Activated naive CD4-positive, alpha-beta T cell (primary cell): ENCODE results near the gene RC3H2.

Experiments
- DNase-seq, 4 experiments: peaks; one replicate each; lab custom pipeline; 2025; lab: John Stamatoyannopoulos, UW

Gene RC3H2

DNA sequence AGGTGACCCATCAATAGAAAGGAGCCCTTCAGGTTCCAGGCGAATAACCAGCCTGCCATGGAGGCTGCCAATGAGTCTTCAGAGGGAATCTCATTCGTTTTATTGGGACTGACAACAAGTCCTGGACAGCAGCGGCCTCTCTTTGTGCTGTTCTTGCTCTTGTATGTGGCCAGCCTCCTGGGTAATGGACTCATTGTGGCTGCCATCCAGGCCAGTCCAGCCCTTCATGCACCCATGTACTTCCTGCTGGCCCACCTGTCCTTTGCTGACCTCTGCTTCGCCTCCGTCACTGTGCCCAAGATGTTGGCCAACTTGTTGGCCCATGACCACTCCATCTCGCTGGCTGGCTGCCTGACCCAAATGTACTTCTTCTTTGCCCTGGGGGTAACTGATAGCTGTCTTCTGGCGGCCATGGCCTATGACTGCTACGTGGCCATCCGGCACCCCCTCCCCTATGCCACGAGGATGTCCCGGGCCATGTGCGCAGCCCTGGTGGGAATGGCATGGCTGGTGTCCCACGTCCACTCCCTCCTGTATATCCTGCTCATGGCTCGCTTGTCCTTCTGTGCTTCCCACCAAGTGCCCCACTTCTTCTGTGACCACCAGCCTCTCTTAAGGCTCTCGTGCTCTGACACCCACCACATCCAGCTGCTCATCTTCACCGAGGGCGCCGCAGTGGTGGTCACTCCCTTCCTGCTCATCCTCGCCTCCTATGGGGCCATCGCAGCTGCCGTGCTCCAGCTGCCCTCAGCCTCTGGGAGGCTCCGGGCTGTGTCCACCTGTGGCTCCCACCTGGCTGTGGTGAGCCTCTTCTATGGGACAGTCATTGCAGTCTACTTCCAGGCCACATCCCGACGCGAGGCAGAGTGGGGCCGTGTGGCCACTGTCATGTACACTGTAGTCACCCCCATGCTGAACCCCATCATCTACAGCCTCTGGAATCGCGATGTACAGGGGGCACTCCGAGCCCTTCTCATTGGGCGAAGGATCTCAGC is 104.8 kb downstream of the RC3H2 start, which contains the start of gene OR1K1:
Gene OR1K1 (plus strand): TSS at position 58 of the 995 bp plus-strand sequence. CDS start 0 bp downstream, at position 58.
- DNase-seq: no peak

GRCh38 chr9:122797316-122798063 is 107.7 kb downstream of the RC3H2 start:
- DNase-seq: no peak
